SIG-M5 treated with dmso at 0.1 percent for 504 hours (cell line): ENCODE data around the gene EXOC3L1.

Experiments
- DNase-seq: peaks from one replicate; lab custom pipeline; 2025; ENCODE audit not compliant: unreplicated experiment; lab: John Stamatoyannopoulos, UW

The EXOC3L1 gene

DNA sequence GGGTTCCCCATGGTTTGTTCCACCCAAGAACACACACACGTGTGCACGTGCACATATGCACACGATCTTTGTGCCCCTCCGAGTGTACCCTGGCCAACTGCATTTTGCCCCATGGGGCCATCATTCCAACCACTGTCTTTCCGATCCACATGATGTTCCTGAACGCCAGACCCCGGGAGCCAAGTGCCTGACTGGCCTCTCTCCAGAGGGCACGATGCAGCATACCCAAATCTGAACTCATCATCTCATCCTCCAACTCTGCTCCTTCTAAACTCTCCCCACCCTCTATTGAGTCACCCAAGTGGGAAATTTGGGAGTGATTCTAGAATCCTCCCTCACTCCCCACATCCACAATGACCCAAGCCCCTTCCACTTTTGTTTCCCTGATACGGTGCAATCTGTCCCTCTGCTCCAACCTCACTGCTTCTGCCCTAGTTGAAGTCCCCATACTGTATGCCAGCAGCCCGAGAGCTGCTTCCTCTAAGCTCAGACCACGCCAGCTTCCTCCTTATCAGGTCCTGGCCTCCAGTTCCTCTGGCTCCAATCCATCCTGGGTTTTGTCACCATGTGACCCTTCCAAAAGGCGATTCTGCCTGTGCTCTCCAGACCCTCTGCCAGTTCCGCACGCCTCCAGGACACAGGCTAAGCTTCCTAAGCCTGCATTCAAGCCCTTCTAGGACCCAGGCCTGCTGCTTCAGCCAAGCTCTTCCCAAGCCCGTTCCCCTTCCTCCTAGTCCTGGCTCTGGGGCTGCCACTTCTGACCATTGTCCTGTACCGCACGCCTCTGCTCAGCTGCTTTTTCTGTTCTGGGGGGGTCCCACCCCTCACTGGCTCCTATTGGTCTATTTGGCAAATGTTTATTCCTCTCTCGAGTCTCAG lies 26.9 kb upstream of the EXOC3L1 start:
- DNase-seq: no peak

DNA sequence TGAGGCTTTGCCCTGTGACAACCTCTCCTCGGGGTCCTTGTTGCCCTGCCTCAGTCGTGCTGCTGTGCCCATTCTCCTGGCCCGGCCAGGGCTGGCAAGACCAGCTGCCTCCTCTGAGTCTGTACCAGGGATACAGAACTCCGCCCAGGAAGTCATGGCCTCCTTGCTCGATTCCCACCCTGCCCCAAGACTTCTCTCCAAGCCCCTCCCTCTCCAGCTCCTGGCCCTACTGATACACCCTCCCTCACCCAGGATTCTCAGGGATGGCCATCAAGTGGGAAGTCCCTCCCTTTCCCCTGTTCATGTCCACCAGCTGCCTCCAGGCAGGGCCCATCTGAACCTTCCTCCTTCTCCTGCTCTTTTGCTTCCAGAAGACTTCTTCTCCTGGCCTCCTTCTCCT lies 25.8 kb upstream of the EXOC3L1 start:
- DNase-seq: no peak

DNA sequence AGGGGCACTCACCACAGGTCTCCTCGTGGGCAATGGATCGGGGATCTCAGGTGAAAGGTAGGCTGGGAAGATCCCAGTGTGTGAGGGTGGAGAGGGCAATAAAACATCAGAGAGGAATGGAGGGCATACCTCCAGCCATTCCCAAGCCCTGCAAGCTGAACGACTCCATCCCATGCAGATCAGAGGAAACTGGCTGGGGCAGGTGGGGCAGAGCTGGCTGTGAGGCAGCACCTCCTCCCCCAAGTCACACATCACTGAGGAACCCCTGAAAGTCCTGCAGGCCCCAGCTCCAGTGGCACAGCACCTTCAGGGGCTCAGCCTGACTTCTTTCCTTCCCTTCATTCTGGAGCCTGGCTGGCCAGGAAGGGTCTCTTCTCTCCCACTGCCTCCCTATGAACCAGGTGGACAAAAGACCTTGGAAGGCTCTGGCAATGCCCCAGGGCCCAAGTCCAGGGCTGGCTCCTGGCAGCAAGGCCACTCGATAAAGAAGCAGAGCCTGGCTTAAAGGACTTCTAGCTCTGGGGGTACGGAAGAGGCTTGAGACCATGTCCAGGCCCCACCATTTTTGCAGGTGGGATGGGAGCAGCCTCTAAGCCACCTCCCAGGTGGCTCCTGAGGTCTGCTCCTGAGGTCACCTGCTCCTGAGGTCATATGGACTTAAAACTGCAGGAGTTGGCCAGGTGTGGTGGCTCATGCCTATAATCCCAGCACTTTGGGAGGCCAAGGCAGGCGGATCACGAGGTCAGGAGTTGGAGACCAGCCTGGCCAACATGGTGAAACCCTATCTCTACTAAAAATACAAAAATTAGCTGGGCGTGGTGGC lies 23.5 kb upstream of the EXOC3L1 start:
- no peak for DNase-seq

DNA sequence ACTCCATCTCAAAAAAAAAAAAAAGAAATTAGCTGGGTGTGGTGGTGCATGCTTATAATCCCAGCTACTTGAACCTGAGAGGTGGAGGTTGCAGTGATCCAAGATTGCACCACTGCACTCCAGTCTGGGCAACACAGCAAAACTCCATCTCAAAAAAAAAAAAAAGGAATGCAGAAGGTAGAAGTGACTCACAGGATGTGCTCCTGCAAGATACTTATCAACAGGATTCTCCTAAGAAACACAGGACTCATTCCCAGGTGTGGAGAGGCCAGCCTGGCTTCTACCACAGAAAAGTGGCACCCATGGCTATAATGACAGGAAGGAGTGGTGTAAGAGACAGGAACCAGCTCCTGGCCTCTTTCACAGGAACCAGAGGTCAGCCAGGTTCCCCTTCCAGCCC lies 22.8 kb upstream of the EXOC3L1 start:
- DNase-seq: no peak

DNA sequence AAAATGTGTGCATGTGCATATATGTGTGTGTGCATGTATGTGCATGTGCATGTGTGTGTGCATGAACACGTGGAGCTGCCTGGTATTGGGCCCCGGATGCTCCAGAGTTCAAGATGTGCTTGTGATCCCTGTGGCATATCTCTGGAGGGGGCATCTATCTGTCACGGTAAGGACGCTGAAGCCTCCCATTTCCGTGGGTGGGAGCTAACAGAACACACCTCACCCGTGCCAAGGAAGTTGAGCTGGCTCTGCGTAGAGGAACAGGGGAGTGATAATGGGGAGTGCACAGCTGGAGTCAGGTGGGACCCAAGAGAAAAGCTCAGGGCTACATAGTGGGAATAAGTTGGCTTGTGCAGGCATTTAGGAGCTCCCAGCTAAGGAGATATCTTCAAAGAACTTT lies 21.7 kb upstream of the EXOC3L1 start:
- no peak for DNase-seq

DNA sequence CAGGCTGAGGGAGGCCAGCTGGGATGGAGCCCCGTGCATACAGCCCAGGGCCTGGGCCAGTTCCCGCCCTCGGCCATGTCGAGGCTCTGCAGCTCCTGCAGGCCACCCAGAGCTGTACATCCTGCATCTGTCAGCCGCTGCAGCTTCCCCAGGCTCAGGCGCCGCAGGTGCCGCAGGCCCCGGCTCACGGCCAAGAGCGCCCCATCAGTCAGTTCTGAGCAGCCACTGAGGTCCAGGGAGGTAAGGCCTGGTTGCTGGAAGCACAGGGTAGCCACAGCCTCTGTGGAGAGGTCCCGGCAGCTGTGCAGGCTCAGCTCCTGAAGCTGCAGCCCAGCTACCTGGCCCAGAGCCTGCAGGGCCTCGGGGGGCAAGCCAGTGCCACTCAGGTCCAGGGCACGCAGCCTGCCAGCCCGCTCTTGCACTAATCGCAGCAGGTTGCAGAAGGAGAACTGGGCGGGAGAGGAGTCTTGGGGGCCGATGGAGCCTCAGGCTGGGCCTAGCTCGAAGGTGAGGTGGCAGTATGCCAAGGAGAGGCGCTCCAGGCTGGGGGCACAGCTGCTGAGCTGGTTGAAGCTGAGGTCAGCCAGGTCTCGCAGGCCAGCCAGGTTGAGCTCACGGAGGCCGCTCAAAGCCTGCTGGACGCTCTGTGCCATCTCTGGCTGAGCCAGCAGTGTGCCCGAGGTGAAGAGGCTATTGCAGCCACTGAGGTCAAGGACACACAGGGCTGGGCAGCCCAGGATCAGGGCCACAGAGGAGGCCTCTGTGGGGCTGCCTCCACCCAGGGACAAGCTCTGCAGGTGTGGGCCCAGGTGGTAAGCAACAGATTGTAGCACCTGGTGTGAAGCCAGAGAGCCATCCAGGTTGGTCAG lies 20.4 kb upstream of the EXOC3L1 start:
- DNase-seq: no peak

DNA sequence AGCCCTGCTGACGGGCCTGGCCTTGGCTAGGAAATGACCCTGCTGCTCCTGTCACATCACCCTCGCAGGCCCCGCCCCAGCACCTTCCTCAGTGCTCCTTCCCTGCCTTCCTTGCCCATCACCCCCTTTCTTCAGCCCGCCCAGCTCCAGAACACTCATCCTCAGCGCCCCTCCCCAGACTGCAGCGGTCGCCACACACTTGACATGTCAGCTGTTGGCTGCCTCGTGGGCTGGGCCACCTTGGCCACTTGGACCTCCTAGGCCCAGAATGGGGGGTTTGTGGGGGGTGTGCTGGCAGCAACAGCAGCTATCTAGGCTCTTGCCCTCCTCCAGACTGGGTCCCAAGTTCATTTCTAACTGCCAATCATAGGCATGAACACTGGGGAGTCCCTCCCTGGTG lies 19.6 kb upstream of the EXOC3L1 start:
- DNase-seq: no peak

DNA sequence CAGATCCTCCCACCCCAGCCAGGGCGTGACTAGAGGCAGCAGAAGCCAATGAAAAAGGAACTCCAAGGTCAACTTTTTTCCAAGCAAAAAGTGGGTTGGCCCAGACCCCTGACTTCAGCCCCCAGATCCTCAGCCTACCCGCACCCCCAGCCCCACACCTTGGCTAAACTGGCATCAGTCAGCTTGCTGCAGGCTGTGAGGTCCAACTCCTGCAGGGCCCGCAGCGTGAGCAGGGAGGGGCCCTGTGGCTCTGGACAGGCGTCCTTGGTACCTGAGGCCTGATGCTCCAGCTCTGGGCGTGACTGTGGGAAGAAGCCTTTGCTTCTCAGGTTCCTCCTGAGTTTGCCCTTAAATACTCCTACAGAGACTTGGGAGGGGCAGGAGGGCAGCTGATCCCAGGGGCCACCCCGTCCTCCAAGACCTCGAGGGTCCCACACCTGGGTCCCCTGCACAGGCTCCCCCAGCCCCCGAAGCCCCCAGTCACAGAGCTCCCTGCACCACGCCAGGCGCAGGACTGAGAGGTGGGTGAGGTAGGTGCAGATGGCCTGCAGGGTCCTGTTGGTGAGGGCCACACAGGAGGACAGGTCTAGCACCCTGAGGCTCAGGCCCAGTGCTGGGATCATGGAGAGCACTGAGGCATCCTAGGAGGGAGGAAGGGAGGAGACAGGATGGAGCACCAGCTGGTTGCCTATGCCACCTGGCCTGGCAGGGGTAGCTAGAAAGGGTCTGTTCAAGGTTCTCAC lies 18.4 kb upstream of the EXOC3L1 start:
- DNase-seq: no peak

DNA sequence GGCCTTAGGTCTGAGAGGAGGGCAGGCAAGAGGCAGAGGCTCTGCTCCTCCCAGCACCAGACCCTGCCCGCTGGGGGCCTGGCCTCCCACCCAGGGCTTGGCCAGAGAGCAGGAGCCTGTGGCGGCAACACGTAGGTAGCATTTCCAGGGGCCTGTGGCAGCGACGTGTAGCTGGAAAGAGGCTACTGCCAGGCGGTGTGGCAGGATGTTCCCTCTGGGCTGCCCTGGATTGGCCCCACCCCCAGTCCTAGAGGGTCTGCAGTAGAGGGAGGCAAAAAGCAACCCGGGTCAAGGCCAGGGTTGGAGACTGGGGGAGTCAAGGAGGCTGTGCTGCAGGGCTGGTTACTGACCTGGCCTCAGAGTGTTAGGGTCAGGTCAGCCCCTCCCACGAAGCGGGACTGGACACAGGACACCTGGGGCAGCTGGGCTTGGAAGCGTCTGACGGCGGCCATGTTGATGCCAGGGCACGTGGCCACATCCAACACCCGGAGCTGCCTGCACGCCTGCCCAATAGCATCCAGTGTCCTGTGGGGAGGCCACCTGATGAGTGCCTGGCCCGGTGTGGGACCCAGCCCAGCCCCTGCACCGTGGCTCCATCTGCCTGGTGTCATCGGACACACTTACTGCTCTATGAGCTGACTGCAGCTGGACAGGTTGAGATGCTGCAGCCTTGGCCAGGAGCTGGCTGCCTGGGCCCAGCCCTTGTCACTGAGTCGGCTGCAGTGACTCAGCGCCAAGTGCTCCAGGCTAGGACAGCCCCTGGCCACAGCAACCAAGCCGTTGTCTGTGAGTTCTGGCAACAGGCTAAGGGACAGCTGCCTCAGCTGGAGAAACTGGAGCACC lies 17.5 kb upstream of the EXOC3L1 start:
- no peak for DNase-seq

DNA sequence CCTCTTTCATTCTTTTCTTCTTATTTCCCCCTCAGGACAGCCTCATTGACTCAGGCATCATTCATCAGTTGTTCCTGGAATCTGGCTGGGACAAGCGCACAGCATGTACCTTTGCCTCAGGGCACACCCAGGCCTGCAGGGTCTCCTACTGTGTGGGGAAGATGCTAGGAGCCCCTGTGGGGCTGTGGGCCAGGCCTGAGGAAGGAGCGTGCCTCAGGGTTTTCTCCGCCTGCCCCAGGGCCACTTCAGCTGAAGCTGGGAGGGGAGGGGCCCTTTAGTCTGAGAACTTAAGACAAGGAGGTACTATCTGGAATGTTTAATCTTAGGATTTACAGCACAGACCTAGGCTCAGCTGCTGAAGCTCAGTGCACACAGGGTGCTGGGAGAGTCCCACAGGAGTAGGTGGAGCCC lies 16.9 kb upstream of the EXOC3L1 start:
- DNase-seq: no peak

DNA sequence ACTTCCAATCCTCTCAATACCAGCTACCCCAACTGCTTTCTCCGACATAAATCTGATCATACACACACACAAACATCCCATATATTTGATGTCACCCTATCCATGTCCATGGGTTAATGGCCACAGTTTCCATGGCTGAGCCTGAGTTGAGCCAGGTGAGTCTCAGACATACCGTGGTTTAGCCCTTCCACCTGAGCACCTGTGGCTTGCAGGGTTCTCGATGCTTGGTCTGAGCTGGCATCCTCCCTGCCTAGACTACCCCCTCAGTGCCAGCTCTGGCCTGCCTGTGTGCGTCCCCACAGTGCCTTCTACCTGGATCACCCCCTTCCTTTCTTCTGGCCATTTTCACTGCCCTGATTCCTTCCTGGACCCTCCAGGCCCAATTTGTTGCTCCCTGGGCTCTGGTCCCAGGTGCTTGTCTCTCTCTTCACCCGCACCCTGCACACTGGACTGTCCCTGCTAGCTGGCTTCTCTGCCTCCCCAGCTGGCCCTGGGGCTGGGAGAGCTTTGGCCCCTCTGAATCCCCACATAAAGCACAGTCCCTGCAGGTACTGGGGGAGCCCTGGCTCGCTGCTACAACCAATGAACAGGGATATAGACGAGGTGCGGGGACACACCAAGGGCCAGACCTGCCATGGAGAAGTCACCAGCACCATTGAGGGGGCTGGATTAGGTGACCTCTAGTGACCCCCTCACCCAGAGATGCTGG lies 16.3 kb upstream of the EXOC3L1 start:
- no peak for DNase-seq

DNA sequence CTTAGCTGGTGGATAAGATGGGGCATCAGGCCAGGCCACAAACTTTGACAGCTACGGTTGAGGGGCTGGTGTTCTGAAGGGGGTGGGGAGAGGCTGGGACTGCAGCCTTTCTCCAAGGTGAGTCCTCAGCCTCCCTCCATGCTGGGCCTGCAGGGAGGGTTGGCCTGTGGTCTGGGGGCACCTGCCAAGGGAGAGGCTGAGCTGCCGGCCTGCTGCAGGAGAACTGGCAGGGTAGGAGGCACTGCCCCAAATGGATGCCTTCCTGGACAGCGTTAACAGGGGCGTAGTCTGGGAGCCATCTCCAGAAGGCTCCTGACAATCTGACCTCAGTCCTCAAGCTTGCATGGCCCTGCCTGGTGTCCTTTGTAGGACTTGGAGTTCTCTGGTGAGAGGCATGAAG lies 14.1 kb upstream of the EXOC3L1 start:
- DNase-seq: no peak

DNA sequence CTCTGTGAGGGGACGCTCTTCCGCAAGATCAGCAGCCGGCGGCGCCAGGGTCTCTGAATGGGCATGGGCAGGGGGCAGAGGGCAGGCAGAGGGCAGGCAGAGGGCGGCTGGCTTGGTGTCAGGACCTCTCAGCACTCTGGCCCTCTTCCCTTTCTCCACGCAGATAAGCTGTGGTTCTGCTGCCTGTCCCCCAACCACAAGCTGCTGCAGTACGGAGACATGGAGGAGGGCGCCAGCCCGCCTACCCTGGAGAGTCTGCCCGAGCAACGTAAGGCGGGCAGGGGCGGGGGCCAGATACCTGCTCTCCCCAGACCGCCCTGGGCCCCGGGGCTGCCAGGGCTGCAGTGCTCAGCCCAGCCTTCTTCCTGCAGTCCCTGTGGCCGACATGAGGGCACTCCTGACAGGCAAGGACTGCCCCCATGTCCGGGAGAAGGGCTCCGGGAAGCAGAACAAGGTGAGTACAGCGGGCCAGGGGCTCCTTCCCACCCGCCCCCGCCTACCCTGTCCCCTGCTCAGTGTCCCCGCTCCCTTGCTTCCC lies 13.1 kb upstream of the EXOC3L1 start:
- no peak for DNase-seq

DNA sequence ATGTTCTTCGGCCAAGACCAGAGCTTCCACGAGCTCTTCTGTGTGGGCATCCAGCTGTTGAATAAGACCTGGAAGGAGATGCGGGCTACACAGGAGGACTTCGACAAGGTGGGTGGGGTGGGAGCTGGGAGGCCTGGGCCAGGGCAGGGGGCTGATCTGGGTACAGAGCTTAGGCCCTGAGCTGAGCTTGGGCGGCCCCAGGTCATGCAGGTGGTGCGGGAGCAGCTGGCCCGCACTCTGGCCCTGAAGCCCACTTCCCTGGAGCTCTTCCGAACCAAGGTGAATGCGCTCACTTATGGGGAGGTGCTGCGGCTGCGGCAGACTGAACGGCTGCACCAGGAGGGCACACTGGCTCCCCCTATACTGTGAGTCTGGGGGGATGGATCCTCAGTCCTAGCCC lies 12.5 kb upstream of the EXOC3L1 start:
- DNase-seq: no peak

DNA sequence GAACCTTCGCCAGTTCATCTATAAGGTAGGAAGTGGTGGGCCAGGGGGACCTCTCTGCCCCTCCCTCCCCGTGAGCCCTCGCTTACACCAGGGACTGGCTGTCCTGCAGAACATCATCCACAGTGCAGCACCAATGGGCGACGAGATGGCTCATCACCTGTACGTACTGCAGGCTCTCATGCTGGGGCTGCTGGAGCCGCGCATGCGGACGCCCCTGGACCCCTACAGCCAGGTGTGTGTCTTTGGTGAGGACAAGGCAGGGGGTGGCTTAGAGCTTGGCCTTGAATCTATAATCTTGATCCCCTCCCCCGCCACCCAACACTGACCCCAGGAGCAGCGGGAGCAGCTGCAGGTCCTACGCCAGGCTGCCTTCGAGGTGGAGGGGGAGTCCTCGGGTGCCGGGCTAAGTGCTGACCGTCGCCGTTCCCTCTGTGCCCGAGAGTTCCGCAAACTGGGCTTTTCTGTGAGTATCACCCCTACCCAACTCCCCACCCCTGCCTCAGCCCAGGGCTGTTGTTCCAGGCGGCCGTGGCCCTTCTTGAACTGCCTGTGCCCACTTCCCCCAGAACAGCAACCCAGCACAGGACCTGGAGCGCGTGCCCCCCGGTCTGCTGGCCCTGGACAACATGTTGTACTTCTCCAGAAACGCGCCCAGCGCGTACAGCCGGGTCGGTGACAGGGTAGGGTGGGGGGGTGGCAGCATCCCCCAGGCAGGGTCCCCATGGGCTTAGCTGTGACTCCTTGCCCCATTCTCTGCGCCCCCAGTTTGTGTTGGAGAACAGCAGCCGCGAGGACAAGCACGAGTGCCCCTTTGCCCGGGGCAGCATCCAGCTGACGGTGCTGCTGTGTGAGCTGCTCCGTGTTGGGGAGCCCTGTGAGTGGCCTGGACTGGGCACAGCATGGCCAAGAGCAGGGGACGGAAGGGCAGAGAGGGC lies 11.7 kb upstream of the EXOC3L1 start:
- no peak for DNase-seq

DNA sequence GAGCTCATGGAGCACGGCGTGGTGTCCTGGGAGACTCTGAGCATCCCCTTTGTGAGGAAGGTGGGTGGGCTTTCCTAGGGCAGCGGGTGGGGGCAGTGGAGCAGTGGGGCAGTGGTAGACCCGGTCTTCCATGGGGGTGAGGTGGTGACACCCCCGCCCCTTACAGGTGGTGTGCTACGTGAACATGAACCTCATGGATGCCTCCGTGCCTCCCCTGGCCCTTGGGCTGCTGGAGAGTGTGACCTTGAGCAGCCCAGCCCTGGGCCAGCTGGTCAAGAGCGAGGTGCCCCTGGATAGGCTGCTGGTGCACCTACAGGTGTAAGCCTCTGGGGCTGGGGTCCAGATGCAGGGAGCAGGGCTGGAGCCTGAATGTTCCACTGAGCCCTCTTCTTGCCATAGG lies 10.6 kb upstream of the EXOC3L1 start:
- no peak for DNase-seq

DNA sequence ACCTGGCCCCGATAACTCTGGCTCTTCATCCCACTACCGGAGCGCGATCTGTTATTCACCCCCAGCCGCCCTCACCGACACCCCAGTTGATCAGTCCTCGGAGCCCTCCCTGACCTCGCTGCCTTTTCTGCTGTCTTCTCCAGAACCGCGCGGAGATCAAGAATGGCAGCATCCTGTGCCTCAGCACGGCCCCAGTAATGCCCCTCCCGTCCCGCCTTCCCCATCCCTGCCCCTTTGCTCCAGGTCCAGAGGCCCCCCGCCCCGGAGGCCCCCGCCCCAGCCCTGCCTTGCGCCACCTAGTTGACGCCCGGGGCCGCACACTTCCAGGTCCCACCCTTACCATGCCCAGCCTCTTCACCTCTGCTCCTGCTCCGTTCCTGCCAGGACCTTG lies 9.9 kb upstream of the EXOC3L1 start:
- no peak for DNase-seq
